ENCODE data around the gene ADGRV1.
"Not testable (repeated sequence)": the region's sequence is repeated elsewhere in the genome, so short reads cannot be mapped to it uniquely, and the experiment has no call there.

The ADGRV1 gene

DNA sequence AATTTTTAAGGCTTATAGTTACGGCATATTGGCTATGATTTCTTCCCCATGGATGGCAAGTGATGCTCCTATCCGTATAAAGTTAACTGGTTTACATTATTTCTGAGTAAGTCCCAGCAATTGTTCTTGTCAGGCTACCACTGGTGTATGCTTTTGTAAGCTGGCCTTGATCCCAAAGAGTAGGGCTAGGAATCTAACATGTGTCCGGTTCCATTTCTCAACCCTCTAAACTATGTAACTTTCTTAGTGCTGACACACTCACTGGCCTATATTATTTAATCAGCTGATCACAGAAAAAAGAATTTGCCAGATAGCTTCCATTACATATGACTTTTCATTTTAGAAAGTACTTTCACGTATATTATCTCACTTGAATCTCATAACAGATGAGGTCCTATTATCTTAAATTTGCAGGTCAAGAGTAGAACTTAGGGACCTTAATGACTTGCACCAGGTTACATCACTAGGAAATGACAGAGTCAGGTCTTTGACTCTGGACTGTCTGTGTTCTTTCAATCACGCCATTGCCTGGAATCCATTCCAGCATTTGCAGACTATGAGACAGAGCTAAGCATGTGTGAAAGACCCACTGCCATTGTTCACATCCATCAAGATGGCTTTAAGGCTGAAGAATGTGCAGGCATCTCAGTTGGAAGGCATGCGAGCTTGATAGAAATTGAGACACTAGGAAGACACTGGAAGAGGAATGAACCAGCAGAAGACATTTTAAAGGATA, 461.6 kb downstream of the ADGRV1 start:
- DNase-seq (ENCODE audit: low spot score) (no peak), FAIRE-seq (no peak)

DNA sequence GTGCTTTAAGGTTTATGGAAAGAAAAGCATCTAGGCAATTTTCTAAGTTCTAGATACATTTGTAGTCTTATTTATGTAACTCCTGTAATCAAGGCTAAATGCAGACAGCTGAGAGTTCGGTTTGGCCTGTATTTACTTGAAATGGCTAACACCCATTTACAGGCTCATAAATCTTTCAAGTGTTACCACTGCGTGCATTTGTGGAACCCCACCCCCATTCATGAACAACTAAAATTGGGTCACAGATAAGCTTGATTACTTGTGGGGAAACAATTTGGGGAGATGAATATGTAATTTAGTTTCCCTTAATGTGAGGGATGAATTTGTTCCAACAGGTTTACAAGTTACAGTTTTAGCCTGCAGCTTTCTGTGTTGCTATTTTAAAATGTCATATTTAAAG, 463.9 kb downstream of the ADGRV1 start:
- no peak for DNase-seq (ENCODE audit: low spot score)
- FAIRE-seq: no peak

DNA sequence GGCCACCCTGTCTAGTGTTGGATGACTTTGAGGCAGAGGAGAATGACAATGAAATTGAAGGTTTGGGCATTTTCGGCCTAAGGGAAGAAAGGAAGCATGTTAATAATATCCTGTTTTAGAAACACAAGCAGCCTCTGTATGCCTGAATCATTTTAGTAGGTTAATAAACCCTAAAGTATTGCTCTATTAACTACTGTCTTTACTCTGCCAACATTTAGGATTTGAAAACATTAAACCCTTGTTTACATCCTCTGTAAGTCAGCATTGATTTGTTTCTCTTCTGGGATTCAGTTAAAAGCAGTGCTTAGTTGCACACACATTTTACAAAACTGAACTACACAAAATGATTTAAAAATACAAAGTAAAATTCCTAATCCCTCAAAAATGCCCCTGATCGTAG, 465.6 kb downstream of the ADGRV1 start:
- DNase-seq (ENCODE audit: low spot score): no peak
- FAIRE-seq: no peak

DNA sequence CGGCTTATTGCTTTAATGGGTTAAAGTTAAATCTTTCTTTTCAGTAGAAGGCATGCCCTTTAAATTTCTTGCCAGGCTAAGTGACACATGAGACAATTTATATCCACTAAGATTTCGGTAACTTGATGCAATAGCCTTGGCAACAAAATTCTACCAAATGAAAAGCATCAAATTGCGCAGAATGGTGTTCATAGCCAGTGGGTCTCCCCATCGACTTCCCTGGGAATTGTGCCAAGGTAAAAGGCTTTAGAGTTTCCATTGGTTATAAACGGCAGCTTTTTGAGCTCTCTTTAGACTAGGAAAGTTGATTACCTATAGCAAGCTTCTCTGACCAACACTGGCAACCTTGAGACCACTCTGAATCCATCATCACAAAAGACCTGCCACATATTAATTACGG, 466.1 kb downstream of the ADGRV1 start:
- DNase-seq (ENCODE audit: low spot score) (no peak), FAIRE-seq (no peak)

DNA sequence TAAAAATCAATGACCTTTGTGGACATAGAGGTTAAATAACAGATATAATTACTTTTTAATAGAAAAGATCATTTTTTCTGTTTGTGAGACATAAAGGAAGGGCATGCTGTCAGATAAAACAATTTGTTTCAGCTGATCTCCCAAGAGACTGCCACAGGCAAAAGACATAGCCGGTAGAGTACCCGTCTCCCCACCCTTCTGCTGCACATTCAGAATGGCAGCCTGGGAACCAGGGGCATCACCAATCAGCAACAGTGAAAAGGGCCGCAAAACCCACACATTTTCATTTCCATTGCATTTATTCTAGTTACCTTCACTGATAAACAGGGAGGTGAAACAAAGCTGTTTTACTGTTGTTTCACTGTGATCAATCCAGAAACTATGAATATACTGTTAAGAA, 466.9 kb downstream of the ADGRV1 start:
- FAIRE-seq: no peak
- no peak for DNase-seq (ENCODE audit: low spot score)

DNA sequence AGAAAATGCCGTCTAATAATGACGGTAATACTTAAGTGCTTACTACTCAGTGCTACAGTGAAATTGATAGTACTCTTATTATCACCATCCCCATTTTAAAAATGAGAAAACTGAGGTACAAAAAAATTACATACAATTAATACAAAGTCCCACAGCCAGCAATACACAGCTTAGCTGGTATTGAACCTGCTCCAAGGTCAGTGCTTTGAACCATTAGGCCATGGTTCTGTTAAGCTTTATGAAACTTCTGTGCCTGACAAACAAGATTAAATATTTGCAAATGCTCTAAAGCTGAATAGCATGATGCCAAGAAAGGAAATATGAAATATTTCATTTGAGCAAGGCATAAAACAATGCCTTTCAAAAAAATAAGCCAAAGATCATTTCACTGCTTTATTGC, 467.4 kb downstream of the ADGRV1 start:
- no peak for DNase-seq (ENCODE audit: low spot score)
- no peak for FAIRE-seq

DNA sequence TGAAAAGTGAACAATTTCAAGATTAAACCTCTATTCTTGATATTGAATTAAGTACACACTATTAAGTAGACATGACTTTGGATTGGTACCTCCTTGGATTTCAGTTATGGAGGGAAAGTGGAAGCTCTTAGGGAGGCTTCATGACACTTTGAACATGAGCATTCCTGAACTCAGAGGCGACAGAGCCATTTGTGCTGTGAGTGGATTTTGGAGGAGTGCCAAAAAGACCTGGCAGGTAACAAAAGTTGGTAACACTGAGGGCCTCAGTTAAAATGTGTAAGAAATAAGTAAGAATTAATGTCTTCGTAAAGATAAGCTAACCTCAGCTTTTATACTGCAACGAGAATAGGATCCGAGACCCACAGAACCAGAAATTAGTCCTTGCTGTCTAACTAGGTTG, 467.9 kb downstream of the ADGRV1 start:
- no peak for DNase-seq (ENCODE audit: low spot score)
- FAIRE-seq: no peak

DNA sequence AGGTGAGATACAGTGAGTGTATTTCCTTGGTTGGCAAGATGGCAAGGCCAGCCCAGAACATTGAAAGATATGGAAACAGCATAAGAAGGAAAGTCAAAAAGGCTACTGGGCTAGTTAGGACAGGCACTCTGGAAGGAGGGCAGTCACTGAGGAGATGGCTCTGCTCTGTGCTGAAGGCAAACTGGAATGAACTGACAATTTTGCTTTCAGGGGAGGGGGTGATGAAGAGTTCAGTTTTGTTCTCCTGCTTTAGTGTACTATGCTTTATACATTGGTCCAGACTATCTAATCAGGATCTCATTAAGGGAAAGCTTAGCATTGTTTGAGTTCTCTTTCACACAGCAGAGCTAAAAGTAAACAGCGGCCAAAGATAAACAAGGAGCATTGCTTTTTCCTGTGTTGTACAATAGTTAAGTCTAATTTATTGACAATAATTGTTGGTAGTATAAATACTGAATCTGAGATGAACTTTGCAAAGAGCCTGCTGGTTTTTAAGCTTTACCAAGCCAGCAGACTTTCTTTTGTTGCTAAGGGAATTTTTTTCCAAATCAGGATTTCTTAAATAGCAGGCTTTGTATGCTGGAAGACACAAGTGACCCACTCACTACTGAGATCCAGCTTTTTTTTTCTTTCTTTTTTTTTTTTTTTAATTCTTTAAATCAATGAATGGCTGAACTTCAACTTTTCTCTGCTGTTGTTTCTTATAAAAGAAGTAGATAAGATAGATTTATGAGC, 469.0 kb downstream of the ADGRV1 start:
- FAIRE-seq (no peak), DNase-seq (ENCODE audit: low spot score) (no peak)

DNA sequence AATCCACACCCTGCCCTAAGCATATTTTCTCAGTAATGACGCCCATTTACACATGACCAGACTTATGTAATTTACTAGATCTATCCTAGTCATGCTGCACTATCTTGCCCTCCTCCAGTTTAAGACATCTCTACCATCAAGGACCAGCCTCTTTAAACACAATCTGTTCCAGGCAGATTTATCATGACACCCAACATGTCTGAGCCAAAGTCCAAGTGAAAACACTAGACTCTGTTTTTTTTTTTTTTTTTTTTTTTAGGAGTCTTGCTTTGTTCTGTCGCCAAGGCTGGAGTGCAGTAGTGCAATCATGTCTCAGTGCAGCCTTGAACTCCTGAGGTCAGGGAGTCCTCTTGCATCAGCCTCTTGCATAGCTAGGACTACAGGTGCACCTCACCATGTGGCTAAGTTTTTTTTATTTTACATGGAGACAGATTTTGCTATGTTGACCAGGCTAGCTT, 469.9 kb downstream of the ADGRV1 start:
- DNase-seq (ENCODE audit: low spot score): no peak
- no peak for FAIRE-seq

DNA sequence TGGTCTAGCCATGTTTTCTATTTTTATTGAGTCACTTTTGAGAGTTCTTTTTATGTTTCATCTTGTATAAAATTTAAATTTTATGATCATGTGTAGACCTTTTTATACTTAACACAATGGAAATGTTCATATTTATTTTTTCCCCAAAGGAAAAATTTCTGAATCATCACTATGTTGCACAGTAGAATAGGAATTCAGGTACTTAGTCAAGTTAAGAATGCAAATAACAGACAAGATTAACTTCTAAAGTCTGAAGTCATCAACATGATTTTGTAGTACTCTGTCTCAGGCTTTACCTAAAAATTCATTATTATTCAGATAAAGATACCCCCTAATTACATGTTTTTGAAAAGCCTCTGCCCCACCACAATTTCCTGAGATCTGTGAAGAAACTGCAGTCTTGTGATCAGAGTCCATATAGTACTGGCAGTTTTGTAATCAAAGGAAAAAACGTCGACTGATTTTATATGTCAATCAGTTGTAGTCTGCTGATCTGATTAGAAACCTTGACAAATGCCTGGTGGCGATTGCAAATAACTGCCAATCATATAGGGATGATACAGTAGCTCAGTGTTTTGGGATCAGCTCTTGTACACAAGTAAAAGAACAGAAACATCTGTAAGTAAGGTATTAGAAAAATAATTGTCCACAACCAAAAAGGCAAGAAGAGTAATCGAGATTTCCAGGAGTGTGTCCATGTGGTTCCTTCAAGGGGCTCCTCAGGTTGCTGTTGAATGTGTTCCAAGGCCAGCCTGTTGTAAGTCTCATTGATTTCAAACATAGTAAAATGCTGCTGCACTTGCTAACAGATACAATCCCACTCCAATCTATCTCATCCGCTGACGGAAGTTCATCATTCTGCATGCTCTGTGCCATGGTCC, 472.2 kb downstream of the ADGRV1 start:
- DNase-seq (ENCODE audit: low spot score) (no peak), FAIRE-seq (no peak)

DNA sequence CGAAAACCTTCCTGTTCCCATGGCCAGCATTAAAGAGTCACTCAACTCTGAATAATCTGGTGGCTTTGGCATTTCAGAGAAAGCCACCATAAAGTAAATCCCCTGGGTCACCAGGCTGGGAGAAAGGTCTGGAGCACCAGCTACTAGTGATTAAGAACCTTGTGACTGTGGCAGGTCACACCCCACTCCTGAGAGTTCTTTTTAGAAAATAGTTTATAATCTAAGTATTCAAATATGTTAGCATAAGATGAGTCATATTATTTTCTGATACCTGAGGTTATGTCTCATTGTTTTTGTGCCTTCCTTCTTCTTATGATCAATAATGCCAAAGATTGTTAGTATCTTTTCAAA, 472.8 kb downstream of the ADGRV1 start:
- DNase-seq (ENCODE audit: low spot score): no peak
- no peak for FAIRE-seq

DNA sequence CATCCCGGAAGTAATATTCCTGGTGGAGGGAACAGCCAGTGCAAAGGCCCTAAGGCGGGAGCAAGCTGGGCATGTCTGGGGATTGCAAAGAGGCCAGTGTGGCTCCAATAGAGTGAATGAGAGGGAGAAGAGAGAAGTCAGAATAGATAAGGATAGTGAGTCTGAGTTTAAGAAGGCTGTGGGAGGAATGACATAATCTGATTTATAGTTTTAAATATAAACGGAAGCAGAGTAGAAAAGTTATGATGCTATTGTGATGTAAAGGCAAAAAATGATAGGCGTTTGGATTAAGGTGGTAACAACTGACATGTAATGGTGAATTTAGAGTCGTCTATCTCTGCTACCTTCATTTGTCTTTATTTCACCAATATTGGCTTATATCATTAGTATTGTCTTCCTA, 473.5 kb downstream of the ADGRV1 start:
- DNase-seq (ENCODE audit: low spot score) (no peak), FAIRE-seq (no peak)

DNA sequence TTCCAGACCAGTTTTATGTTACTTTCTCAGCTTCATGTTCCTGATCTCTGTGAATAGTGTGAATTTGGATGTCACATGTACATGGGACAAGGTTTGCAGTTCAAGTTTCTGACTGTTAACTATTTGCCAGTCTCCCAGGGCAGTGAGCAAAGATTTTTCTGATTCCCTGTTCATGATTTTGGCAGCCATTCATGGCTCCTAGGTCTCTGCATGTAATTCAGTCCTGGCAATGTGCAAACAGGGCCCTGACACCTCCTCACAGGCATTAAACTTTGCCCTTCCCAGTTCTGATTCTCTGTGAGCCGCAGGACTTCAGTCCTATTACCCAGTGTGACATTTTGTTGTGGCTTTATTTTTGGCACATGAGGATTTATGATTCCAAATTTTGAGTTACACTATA, 474.8 kb downstream of the ADGRV1 start:
- FAIRE-seq: no peak
- DNase-seq (ENCODE audit: low spot score): no peak

DNA sequence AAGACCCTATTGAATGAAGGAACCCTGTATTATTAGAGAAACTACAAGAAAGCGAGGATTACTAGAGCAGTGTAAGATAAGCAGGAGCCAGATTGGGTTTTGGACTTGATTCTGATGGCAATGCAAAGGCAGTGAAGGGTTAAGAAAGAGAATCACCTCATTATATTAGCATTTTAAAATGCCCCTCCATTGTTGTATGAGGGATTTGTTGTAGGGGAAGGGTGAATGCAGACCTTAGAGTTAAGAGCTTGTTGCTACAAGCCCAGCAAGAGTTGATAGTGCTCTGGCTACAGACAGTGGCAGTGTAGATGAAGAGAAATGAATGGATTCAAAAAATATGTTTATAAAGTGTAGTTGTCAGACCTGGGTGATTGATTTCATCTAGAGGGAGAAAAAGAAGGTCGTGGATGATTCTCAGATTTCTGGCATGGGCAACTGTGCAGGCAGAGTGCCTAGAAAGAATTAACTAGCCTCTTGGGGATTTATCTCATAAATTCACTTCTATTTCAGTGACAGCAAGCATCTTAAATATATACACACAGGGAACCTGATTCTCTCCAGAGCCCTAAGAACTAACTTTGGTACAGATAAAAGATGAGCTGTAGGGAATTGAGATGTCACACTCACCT, 479.7 kb downstream of the ADGRV1 start:
- DNase-seq (ENCODE audit: low spot score): no peak
- no peak for FAIRE-seq

DNA sequence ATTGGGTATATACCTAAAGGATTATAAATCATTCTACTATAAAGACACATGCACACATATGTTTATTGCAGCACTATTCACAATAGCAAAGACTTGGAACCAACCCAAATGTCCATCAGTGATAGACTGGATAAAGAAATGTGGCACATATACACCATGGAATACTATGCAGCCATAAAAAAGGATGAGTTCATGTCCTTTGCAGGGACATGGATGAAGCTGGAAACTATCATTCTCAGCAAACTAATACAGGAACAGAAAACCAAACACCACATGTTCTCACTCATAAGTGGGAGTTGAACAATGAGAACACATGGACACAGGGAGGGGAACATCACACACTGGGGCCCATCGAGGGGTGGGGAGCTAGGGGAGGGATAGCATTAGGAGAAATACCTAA, 482.5 kb downstream of the ADGRV1 start:
- FAIRE-seq: not testable (repeated sequence)

DNA sequence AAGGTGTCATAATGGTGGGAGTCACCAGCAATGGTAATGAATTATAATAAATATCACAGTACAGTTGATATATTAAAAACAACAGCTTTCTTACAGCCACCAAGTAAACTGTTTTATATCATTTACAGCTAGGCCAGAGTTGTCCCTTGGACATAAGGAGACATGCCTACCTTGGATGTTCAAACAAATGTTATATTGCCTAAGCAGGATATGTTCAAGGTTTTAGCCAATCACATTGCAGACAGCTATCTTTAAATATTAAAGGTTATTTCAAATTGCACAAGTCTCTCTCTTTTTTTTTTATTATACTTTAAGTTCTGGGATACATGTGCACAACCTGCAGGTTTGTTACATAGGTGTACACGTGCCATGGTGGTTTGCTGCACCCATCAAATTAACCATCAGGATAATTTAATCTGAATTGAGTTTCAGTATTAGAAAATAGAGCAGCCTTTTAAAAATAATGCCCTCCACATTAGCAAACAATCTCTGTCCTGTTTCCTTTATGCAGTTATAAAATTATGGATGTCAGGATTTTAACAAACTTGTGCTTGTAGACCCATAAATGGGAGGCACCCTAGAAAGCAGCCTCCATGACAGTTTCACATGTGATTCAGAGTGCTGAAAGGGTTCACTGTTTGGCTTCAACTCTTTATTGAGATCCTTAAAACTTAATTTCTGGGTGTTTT, 483.8 kb downstream of the ADGRV1 start:
- DNase-seq (ENCODE audit: low spot score) (no peak), FAIRE-seq (no peak)

More for the DNA sequence above, 482.5 kb downstream of the ADGRV1 start:
- not testable (repeated sequence) for DNase-seq (ENCODE audit: low spot score)

DNA sequence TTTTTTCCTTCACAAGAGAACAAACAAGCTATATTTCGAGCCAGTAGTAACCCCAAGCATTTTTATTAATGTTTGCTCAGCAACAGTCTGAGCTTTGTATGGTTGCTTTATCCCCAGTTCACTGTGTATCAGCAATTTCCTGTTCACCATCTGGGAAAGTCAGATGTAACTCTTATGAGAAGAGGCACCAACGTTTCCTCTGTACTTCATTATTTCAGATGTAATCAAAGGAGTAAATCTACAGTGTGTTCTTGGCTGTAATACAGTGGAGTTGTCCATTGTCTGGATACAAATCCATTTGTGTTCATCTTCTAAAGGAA, 484.3 kb downstream of the ADGRV1 start:
- no peak for DNase-seq (ENCODE audit: low spot score)
- no peak for FAIRE-seq

DNA sequence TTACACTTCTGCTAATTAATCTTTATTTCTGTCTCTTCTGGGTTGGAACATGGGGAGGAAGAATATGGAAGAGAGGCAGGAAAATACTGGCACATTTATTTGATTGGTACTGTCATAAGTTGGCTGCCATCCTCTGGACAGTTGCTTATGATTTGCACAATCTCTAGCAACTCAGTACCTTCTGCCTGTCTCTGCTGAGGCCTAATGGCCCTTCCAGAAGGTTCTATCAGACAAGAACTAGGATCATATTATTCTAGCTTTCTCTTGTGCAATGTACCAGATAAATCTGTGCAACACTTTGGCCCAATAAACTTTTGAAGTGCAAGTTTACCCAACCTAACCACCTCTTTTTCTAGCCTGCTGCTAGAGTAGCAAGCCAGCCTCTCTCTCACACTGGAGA, 489.5 kb downstream of the ADGRV1 start:
- FAIRE-seq: no peak
- no peak for DNase-seq (ENCODE audit: low spot score)

DNA sequence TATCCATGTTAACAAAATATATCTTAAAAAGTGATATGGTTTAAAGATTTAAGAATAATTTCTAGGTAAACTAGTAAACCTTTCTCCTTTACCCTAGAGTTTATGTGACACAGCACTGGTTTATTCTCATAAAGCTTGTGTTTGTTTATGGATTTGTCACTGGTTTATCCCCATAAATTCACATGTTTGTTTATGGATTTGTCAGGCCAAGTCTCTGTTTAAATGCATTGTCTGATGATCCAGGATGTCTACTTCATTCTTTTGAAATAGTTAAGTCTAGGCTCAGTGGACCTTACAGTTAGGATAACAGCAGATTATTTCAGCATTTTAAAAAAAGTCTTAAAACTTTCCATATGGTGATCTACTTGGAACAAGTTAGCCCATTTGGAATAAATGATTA, 490.5 kb downstream of the ADGRV1 start:
- FAIRE-seq (no peak), DNase-seq (ENCODE audit: low spot score) (no peak)

DNA sequence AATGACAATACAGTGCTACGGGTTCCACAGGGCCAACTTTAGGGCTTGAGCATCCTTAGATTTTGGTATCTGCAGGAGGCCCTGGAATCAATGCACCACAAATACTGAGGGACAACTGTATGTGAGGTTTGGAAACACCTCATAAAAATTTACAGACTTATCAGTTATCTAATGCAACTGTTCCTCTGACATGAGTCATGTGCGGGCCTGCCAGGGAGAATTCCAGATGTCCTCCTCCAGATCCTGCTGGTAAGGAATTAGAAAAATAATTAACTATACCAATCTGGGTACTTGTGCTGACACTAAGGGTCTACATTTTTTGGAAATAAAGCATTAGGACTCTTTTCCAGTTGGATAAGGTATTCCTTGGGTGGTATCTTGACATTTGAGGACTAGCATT, 491.2 kb downstream of the ADGRV1 start:
- FAIRE-seq (peak; percentile 71), DNase-seq (ENCODE audit: low spot score) (peak; percentile 22)

DNA sequence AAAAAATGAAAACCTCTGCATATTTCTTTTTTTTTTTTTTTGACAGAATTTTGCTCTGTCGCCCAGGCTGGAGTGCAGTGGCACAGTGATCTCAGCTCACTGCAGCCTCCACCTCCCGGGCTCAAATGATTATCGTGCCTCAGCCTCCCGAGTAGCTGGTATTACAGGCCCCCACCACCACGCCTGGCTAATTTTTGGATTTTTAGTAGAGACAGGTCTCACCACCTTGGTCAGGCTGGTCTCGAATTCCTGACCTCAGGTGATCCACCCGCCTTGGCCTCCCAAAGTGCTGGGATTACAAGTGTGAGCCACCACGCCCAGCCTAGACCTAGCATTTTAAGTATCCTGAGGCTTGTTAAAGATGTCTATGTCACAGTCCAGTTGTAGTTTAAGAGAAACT, 493.8 kb downstream of the ADGRV1 start:
- not testable (repeated sequence) for FAIRE-seq; DNase-seq (ENCODE audit: low spot score)

All from RCC 7860 (cell line).